WI38 (cell line): ENCODE results near the gene BDKRB2.

ENCODE experiments used
- H3K4me3 ChIP-seq: 2 replicates; pipeline ENCODE4 v1.5.1; 2011; ENCODE audit warnings: low read depth, mild to moderate bottlenecking, control low read depth, low read length
- TF ChIP-seq, protein P1 (sequence below): IDR thresholded peaks from 2 replicates; pipeline ENCODE4 v1.5.1; 2012; ENCODE audit warnings: low read depth, mild to moderate bottlenecking, control low read depth, low read length

Gene BDKRB2

GRCh38 chr14:96161636-96162035 lies 43.0 kb upstream of the BDKRB2 start:
- TF ChIP-seq, protein P1, sequence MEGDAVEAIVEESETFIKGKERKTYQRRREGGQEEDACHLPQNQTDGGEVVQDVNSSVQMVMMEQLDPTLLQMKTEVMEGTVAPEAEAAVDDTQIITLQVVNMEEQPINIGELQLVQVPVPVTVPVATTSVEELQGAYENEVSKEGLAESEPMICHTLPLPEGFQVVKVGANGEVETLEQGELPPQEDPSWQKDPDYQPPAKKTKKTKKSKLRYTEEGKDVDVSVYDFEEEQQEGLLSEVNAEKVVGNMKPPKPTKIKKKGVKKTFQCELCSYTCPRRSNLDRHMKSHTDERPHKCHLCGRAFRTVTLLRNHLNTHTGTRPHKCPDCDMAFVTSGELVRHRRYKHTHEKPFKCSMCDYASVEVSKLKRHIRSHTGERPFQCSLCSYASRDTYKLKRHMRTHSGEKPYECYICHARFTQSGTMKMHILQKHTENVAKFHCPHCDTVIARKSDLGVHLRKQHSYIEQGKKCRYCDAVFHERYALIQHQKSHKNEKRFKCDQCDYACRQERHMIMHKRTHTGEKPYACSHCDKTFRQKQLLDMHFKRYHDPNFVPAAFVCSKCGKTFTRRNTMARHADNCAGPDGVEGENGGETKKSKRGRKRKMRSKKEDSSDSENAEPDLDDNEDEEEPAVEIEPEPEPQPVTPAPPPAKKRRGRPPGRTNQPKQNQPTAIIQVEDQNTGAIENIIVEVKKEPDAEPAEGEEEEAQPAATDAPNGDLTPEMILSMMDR = no peak
- H3K4me3 ChIP-seq = no peak overlapping the region

DNA sequence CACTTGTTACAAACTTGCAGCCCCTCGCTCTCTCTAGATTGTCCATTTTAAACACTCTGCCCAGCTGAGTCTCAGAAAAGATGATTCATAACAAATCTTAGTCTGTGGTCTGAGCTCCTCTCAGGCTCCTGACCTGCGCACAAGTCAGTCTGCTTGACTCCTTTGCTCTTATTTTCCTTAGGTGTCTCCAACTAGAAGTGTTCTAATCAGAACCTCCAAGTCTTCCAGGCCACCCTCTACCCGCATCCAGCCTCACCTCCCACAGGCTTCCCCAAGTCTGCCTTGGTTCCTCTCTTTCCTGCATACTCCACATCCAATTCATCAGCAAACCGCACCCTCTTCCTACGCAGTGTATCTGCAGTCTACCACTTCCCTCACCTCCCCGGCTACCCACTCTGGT lies 42.4 kb upstream of the BDKRB2 start:
- TF ChIP-seq, protein P1 = no peak
- no peak overlapping the region for H3K4me3 ChIP-seq

DNA sequence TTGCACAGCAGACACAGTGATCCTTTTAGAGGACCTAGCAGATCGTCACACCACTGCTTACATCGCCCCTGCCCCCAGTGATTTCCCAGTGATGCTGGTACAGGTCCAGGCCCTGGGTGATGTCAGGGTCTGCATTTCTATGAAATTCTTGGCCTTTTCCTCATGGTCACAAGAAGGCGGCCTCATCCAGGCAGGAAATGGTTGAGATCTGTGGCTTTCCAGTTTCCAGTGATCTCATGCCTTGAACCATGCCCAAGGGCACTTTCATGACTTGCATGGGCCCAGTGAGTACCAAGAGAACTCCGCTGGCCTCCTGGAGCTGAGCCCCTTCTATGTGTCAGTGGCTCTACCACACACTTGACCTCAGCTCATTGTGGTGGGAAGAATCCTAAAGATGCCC lies 41.9 kb upstream of the BDKRB2 start:
- TF ChIP-seq, protein P1 = no peak
- H3K4me3 ChIP-seq = no peak overlapping the region

GRCh38 chr14:96164861-96165490 lies 39.7 kb upstream of the BDKRB2 start:
- TF ChIP-seq, protein P1 = no peak
- no peak overlapping the region for H3K4me3 ChIP-seq

- H3K4me3 ChIP-seq = no peak overlapping the region
- TF ChIP-seq, protein P1 = no peak
Observed at GRCh38 chr14:96165493-96166436, 38.9 kb upstream of the BDKRB2 start.

DNA sequence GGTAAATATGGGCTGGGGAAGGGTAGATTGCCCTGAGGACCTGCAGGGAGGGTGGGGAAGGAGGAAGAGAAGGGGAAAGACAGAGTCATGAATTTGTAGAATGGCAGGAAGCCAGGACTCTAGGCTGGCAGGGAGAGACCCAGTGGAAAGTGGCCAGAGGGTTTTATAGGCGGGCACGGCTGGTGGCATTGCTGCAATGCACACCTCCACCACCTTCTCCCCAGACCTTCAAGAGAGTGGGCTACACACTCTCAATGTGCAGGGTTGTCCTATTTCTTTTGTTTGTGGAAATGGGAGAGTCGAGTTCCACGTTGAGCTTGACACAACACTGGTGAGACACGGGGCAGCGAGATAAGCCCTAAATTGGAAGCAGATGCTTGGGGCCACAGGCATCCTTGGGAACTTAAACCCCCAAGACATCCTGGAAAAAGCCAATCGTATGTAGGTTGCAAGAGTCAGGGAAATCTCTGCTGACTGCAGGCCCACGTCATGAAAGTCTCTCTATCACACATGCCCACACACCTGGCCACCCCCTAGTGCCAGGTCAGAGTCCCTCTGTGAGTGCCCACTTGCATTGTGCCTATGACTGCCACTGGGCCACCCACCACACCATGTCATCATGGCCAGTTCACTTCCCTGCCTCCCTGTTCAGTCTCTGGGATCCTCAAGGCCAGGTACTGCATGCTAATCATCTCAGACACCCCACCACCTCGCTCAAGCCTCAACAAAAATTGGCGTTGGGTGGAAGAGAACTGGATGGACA lies 38.0 kb upstream of the BDKRB2 start:
- TF ChIP-seq, protein P1 = no peak
- no peak overlapping the region for H3K4me3 ChIP-seq
